Left lung (tissue), 10 donors: Measurements from ENCODE around the gene ALK. TPM values are rescaled to one million over a fixed set of nuclear protein-coding genes. Genes with fewer than 3 reads are reported as not detected.

Source experiments
- ATAC-seq: fragments of 200-7000 bp; cut with Tn5 transposase; one replicate; pipeline ENCODE4 v1.9.1; 2020; ENCODE audit warnings: moderate library complexity
- DNase-seq, 4 donors: peaks; one replicate each; pipeline ENCODE4 v3.0.0-alpha.2; 2013 to 2020
- H3K27ac ChIP-seq, 2 donors: fragments of 200-600 bp; sonication (generic) in 1 of 2; one replicate each; pipeline versions ENCODE4 v1.5.0 to v1.8.0; 2020 to 2021
- H3K27me3 ChIP-seq, 2 donors: fragments of 200-600 bp; sonication (generic) in 1 of 2; one replicate each; pipeline versions ENCODE4 v1.5.0 to v1.8.0; 2020 to 2021
- H3K36me3 ChIP-seq, 2 donors: fragments of 200-600 bp; sonication (generic) in 1 of 2; one replicate each; pipeline versions ENCODE4 v1.5.0 to v1.8.0; 2020 to 2021
- H3K4me1 ChIP-seq, 2 donors: fragments of 200-600 bp; one replicate each; pipeline ENCODE4 v1.8.0; 2021
- H3K4me3 ChIP-seq, 2 donors: fragments of 200-600 bp; sonication (generic) in 1 of 2; one replicate each; pipeline versions ENCODE4 v1.5.0 to v1.8.0; 2020 to 2021; ENCODE audit warnings: mild to moderate bottlenecking in 1 of 2
- H3K9me3 ChIP-seq, 2 donors: fragments of 200-600 bp; sonication (generic) in 1 of 2; one replicate each; pipeline versions ENCODE4 v1.5.0 to v1.8.0; 2020 to 2021
- CTCF ChIP-seq, 2 donors: fragments of 200-600 bp; sonication (generic) in 1 of 2; IDR thresholded peaks; one replicate each; pipeline versions ENCODE4 v1.5.0 to v1.8.0; 2021; ENCODE audit warnings: antibody characterized with exemption in 2 of 2
- intact Hi-C, 2 donors: fragments of 100-400 bp; cut with DNase I; formaldehyde crosslinking; loops; one replicate each; pipeline versions ENCODE4 v1.11.2 to v1.14.2; 2022
- polyA plus RNA-seq, 6 donors: library from polyadenylated mRNA; unstranded; fragments of 120-200 nt; gene quantifications; one replicate each; pipeline ENCODE4 v1.2.1, GENCODE V29; 2013; ENCODE audit not compliant: insufficient read length in 6 of 6
- total RNA-seq, 2 donors: library from RNA; stranded (reverse); fragmentation: NEBNext Ultra II Directional; extraction: Animal tissue kit (Norgen Biotek cat#: 25700); gene quantifications; one replicate each; pipeline ENCODE4 v1.2.1, GENCODE V29; 2021
- donor health status: DM: no; HTN: yes; CAD: no.
- donor health status: DM: no; HTN: no; CAD: no.

Gene ALK
- total and polyA plus RNA-seq, 8 donors = 0.06 to 0.70 (median 0.12) TPM; not detected in 2

- Histone ChIP-seq H3K36me3 (no peaks in the 10 kb centered on the region), H3K9me3 (no peaks in the 10 kb centered on the region), H3K27me3 (no peaks in the 10 kb centered on the region), H3K4me1 (no peaks in the 10 kb centered on the region), H3K4me3 (no peak overlapping the region), H3K27ac (no peak overlapping the region)
- no peak for ATAC-seq
- intact Hi-C loops = no loop called here
- TF ChIP-seq CTCF (IDR thresholded peaks at IDR 0.05) = no peak
- DNase-seq = peak in 2 of 4 donors; percentile 32 to 45
Measured at GRCh38 chr2:29766191-29766590, 155.2 kb downstream of the ALK start.

GRCh38 chr2:29765721-29766120 lies 155.7 kb downstream of the ALK start:
- no peak for TF ChIP-seq CTCF (IDR thresholded peaks at IDR 0.05)
- Histone ChIP-seq H3K27me3 (no peaks in the 10 kb centered on the region), H3K4me3 (no peak overlapping the region), H3K4me1 (no peaks in the 10 kb centered on the region), H3K27ac (no peak overlapping the region), H3K36me3 (no peaks in the 10 kb centered on the region), H3K9me3 (no peaks in the 10 kb centered on the region)
- ATAC-seq (no peak), DNase-seq (peak in 2 of 4 donors; percentile 27 to 52)
- intact Hi-C loops = no loop called here

GRCh38 chr2:29763371-29763770 lies 158.0 kb downstream of the ALK start:
- Histone ChIP-seq H3K36me3 (no peaks in the 10 kb centered on the region), H3K4me1 (no peaks in the 10 kb centered on the region), H3K9me3 (no peaks in the 10 kb centered on the region), H3K27ac (no peak overlapping the region), H3K4me3 (no peak overlapping the region), H3K27me3 (no peaks in the 10 kb centered on the region)
- ATAC-seq = no peak
- TF ChIP-seq CTCF (IDR thresholded peaks at IDR 0.05) = no peak
- intact Hi-C loops = no loop called here
- DNase-seq = no peak

GRCh38 chr2:29762239-29762638 lies 159.1 kb downstream of the ALK start:
- ATAC-seq = no peak
- no peak for DNase-seq

GRCh38 chr2:29761278-29761677 lies 160.1 kb downstream of the ALK start:
- H3K27me3 ChIP-seq = no peaks in the 10 kb centered on the region
- no peak for TF ChIP-seq CTCF (IDR thresholded peaks at IDR 0.05)
- H3K27ac ChIP-seq = no peak overlapping the region
- DNase-seq = no peak
- no peak overlapping the region for H3K4me3 ChIP-seq
- ATAC-seq = no peak
- no peaks in the 10 kb centered on the region for H3K36me3 ChIP-seq
- intact Hi-C loops = no loop called here
- H3K9me3 ChIP-seq = no peaks in the 10 kb centered on the region
- H3K4me1 ChIP-seq = no peaks in the 10 kb centered on the region

More at GRCh38 chr2:29762239-29762638, 159.1 kb downstream of the ALK start:
- no peak for TF ChIP-seq CTCF (IDR thresholded peaks at IDR 0.05)
- H3K27ac ChIP-seq = no peak overlapping the region
- intact Hi-C loops = no loop called here
- no peaks in the 10 kb centered on the region for H3K9me3 ChIP-seq
- H3K27me3 ChIP-seq = no peaks in the 10 kb centered on the region
- H3K4me3 ChIP-seq = no peak overlapping the region
- H3K36me3 ChIP-seq = no peaks in the 10 kb centered on the region
- no peaks in the 10 kb centered on the region for H3K4me1 ChIP-seq
